ENCODE data around the gene DLST.

The DLST gene

DNA sequence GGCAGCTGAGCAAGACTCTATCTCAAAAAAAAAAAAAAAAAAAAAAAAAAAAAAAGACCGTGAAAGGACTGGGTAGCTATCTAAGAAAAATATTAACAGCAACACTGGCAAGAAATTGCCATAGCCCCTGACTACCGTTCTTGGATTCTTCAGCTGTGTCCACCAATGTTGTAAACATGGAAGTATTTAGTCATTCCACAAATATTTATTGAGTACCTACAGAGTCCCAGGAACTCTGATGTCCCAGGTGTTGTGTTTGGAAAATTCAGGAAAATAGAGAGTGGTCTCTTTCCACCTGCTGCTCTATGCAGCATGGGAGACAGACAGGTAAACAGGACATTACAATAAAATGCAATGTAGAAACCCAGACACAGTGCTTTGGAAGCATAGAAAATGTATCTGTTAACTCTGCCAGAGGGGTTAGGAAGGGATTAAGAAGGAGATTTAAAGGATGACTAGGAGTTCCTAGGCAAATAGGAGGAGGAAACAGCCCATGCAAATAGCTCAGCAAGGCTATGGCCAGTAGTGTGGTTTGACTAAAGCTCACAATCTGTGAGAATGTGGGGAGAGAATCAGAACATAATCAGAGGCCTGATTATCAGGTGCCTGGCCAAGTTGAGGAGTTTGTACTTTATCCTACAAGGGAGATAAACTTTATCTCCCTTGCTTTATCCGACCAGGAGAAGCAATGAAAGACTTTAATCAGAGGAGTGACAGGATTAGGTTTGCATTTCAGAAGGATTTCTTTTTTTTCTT, 2.1 kb upstream of the DLST start:
- H3K36me3 ChIP-seq, result no peaks in the 10 kb centered on the region
- no peaks in the 10 kb centered on the region for H3K9me3 ChIP-seq
- peaks cover 0 to 28% (median 19%) of the 10 kb centered on the region in 4 donors for H3K4me1 ChIP-seq
- no peak overlapping the region for H3K27ac ChIP-seq
- H3K4me3 ChIP-seq, result no peak overlapping the region
- TF ChIP-seq, protein P1, sequence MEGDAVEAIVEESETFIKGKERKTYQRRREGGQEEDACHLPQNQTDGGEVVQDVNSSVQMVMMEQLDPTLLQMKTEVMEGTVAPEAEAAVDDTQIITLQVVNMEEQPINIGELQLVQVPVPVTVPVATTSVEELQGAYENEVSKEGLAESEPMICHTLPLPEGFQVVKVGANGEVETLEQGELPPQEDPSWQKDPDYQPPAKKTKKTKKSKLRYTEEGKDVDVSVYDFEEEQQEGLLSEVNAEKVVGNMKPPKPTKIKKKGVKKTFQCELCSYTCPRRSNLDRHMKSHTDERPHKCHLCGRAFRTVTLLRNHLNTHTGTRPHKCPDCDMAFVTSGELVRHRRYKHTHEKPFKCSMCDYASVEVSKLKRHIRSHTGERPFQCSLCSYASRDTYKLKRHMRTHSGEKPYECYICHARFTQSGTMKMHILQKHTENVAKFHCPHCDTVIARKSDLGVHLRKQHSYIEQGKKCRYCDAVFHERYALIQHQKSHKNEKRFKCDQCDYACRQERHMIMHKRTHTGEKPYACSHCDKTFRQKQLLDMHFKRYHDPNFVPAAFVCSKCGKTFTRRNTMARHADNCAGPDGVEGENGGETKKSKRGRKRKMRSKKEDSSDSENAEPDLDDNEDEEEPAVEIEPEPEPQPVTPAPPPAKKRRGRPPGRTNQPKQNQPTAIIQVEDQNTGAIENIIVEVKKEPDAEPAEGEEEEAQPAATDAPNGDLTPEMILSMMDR (IDR thresholded peaks at IDR 0.05), result no peak
- DNase-seq, result no peak
- H3K27me3 ChIP-seq, result no peaks in the 10 kb centered on the region
- intact Hi-C loops (cut with DNase I; ENCODE audit: low total_unique reads), result no loop called here

DNA sequence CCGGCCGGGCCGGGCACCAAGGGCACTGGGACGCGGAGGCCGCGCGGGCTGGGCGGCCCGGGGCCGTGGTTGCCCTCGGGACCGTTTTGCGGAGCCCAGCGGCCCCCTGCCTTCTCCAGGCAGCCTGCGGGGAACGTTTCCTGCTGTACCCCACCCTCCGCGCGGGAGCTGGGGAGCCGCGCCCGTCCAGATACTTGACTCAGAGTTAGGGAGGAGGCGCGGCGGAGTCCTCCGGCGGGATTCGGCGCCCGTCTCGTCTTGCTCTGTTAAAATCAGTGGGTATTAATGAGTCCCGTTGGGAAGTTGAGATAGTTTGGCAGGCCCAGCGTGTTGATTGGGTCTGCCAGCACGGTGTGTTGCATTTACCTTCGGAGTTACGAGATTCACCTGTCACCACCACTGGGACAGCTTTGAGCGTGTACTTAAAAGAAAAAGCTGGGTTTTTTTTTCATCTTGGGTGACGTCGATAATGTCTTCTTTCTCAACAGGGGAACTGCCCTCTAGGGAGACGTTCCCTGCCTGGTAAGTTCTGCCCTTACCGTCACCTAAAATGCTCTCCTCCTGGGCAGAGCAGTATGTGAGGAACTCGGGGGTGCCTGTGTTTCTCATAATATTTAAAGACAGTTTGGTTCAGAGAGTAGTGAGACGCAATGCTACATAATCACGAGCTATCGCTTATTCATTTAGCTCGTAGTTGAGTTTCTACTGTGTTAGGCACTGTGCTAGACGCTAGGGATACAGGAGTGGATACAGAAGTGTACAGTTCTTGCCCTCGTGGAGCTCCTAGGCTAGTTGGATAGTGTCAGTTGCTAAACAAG, 596 bp downstream of the DLST start:
- peak overlapping the region; percentile 87 to 98 for H3K4me3 ChIP-seq
- intact Hi-C loops (cut with DNase I; ENCODE audit: low total_unique reads), result no loop called here
- H3K4me1 ChIP-seq, result peaks cover 0 to 53% (median 37%) of the 10 kb centered on the region in 4 donors
- H3K36me3 ChIP-seq, result peaks cover 0 to 12% (median 8%) of the 10 kb centered on the region in 3 donors
- TF ChIP-seq, protein P1 (IDR thresholded peaks at IDR 0.05), result no peak
- DNase-seq, result peak; percentile 54 to 72
- H3K27me3 ChIP-seq, result no peaks in the 10 kb centered on the region
- H3K9me3 ChIP-seq, result no peaks in the 10 kb centered on the region
- peak overlapping the region; percentile 92 to 99 for H3K27ac ChIP-seq

DNA sequence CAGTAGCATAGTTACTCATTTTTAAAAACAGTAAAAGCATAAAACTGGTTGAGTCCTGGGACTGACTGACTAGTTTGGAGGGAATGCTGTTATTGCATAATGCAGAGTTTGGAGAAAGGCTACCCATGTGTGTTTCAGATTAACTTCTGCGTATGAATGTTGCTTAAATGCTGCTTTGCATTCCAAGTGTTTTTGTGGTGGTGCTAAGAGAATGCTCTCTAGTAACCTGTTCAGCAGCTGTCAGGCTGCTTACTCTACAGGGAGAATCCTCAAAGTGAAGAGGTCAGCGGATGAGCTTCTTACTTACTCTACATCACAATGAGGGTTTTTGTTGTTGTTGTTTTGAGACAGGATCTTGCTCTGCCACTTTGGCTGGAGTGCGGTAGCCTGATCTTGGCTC, 4.3 kb downstream of the DLST start:
- no peak for DNase-seq
- Histone ChIP-seq H3K36me3 (peaks cover 22 to 34% (median 26%) of the 10 kb centered on the region in 3 donors), H3K27ac (peak overlapping the region; percentile 46 to 92), H3K9me3 (no peaks in the 10 kb centered on the region), H3K4me3 (no peak overlapping the region), H3K4me1 (peaks cover 0 to 56% (median 38%) of the 10 kb centered on the region in 4 donors), H3K27me3 (no peaks in the 10 kb centered on the region)
- intact Hi-C loops (cut with DNase I; ENCODE audit: low total_unique reads), result no loop called here
- TF ChIP-seq, protein P1 (IDR thresholded peaks at IDR 0.05), result no peak

DNA sequence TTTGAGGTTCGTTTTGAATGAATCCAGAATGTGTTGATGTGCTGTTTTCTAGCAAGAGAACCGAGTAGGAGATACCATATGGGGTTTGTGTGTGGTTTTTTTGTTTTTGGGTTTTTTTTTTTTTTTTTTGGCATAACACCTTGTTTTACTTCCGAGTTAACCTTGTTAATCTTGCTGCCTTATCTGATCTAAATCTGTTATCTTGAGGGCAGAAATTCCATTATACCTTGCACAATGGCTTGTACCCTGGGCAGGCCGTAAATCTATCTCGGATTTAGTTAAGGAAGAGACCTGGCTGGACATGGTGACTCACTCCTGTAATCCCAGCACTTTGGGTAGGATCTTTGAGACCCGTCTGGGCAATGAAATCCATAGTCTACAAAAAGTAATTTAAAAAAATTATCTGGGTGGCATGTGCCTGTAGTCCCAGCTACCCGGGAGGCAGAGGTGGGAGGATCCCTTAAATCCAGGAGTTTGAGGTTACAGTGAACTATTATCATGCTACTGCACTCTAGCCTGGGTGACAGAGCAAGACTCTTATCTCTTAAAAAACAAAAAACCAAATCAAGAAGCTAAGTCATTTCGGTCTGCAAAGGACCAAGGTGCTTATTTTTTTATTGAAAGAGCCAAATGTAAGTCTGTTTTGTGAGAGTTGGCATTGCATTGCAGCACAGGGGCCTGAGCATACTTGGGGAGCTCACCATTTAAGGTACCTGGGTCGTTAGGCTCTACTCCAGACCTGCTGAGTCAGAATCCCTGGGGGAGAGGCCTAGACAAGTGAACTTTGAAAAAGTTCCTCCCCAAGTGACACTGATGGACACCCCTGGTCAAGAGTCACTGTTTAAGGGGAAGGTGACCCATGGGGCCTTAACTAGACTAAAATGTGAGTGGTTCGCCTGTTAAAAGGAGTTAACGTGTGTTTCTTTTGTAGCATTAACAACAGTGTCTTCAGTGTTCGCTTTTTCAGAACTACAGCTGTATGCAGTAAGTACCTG, 6.7 kb downstream of the DLST start:
- TF ChIP-seq, protein P1 (IDR thresholded peaks at IDR 0.05), result no peak
- DNase-seq, result no peak
- Histone ChIP-seq H3K4me3 (no peak overlapping the region), H3K9me3 (no peaks in the 10 kb centered on the region), H3K27me3 (no peaks in the 10 kb centered on the region), H3K4me1 (peaks cover 0 to 42% (median 30%) of the 10 kb centered on the region in 4 donors), H3K36me3 (peaks cover 44 to 59% (median 50%) of the 10 kb centered on the region in 3 donors), H3K27ac (no peak overlapping the region)
- intact Hi-C loops (cut with DNase I; ENCODE audit: low total_unique reads), result no loop called here

DNA sequence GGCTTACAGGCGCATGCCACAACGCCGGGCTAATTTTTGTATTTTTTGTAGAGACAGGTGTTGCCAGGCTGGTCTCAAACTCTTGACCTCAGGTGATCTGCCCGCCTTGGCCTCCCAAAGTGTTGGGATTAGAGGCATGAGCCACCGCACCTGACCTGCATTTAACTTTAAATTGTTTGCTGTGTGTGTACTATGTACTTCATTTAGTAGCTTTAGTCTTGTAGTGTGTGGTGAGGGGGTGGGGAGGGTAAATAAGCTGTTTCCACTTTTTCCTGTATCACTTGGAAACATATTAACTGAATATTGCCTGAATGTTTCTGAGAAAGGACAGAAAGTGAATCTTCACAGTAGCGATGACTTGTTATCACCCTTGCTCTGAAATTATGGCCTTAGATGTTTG, 8.5 kb downstream of the DLST start:
- peaks cover 62 to 77% (median 68%) of the 10 kb centered on the region in 3 donors for H3K36me3 ChIP-seq
- DNase-seq, result no peak
- H3K27me3 ChIP-seq, result no peaks in the 10 kb centered on the region
- H3K9me3 ChIP-seq, result no peaks in the 10 kb centered on the region
- TF ChIP-seq, protein P1 (IDR thresholded peaks at IDR 0.05), result no peak
- H3K4me3 ChIP-seq, result no peak overlapping the region
- H3K4me1 ChIP-seq, result peaks cover 0 to 24% (median 14%) of the 10 kb centered on the region in 4 donors
- intact Hi-C loops (cut with DNase I; ENCODE audit: low total_unique reads), result no loop called here
- H3K27ac ChIP-seq, result no peak overlapping the region
